Subcutaneous abdominal adipose tissue (tissue), 5 donors: Measurements from ENCODE around the gene BORCS8.
"Not testable (repeated sequence)": the region's sequence is repeated elsewhere in the genome, so short reads cannot be mapped to it uniquely, and the experiment has no call there.

Experiments used
- H3K27ac ChIP-seq: one replicate; pipeline ENCODE4 v1.7.0; 2013; ENCODE audit warnings: low read depth, mild to moderate bottlenecking, inconsistent platforms, low read length, moderate library complexity
- H3K27me3 ChIP-seq, 5 donors: one replicate each; pipeline ENCODE4 v1.7.0; 2013; ENCODE audit warnings: low read length in 5 of 5, inconsistent platforms in 1 of 5; ENCODE audit not compliant: control insufficient read depth in 5 of 5, insufficient read depth in 4 of 5
- H3K36me3 ChIP-seq, 5 donors: one replicate each; pipeline ENCODE4 v1.7.0; 2013; ENCODE audit warnings: low read length in 5 of 5; ENCODE audit not compliant: control insufficient read depth in 5 of 5, insufficient read depth in 5 of 5
- H3K4me1 ChIP-seq, 5 donors: one replicate each; pipeline ENCODE4 v1.7.0; 2013; ENCODE audit warnings: low read length in 5 of 5, mild to moderate bottlenecking in 3 of 5, moderate library complexity in 1 of 5; ENCODE audit not compliant: control insufficient read depth in 5 of 5, insufficient read depth in 5 of 5
- H3K4me3 ChIP-seq, 5 donors: one replicate each; pipeline ENCODE4 v1.7.0; 2013; ENCODE audit warnings: low read length in 5 of 5, low read depth in 1 of 5
- H3K9ac ChIP-seq, 5 donors: one replicate each; pipeline ENCODE4 v1.7.0; 2013; ENCODE audit warnings: low read length in 5 of 5, mild to moderate bottlenecking in 4 of 5, moderate library complexity in 3 of 5
- H3K9me3 ChIP-seq, 5 donors: one replicate each; pipeline ENCODE4 v1.7.0; 2013; ENCODE audit warnings: low read length in 5 of 5; ENCODE audit not compliant: control insufficient read depth in 5 of 5
- donor health status: healthy.
- donor health status: healthy.
- donor health status: healthy.
- donor health status: healthy.
- donor health status: healthy.

The BORCS8 gene

DNA sequence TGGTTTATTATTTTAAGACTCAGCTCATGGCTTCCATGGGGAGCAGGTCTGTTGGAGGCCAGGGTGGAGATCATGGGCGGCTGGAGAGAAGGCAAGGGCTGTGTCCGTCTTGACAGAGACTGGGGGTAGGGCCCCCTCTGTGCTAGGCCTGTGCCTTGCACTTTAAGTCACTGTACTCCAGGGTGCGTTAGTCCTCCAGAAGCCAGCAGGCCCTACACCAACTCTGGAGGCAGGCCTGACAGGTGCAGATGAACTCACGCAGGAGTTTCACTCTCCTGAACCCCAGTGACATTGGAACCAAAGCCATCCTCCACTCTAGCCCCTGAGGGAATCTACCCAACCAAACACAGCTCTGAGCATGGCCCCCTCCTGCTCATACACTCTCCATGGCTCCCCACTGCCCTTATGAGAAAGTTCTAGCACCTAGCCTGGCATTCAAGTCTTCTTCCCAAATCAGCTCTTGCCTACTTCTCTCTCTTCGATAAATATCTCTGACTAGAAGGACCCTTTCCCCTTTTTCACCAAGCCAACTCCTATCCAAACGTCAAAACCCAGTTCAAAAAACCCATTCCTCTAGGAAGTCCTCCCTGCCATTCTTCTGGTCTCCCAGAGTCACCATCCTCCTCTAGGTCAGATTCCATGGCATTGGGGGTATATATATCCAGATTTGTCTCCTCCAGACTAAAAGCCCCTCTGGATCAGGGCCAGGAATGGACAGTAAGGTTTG is 37.0 kb downstream of the BORCS8 start:
- Histone ChIP-seq H3K9me3 (peaks cover 0 to 4% (median 3%) of the 10 kb centered on the region in 5 donors), H3K4me3 (no peak overlapping the region), H3K27me3 (no peaks in the 10 kb centered on the region), H3K9ac (no peak overlapping the region), H3K36me3 (peaks cover 0 to 7% (median 2%) of the 10 kb centered on the region in 5 donors), H3K27ac (no peak overlapping the region), H3K4me1 (no peaks in the 10 kb centered on the region)

DNA sequence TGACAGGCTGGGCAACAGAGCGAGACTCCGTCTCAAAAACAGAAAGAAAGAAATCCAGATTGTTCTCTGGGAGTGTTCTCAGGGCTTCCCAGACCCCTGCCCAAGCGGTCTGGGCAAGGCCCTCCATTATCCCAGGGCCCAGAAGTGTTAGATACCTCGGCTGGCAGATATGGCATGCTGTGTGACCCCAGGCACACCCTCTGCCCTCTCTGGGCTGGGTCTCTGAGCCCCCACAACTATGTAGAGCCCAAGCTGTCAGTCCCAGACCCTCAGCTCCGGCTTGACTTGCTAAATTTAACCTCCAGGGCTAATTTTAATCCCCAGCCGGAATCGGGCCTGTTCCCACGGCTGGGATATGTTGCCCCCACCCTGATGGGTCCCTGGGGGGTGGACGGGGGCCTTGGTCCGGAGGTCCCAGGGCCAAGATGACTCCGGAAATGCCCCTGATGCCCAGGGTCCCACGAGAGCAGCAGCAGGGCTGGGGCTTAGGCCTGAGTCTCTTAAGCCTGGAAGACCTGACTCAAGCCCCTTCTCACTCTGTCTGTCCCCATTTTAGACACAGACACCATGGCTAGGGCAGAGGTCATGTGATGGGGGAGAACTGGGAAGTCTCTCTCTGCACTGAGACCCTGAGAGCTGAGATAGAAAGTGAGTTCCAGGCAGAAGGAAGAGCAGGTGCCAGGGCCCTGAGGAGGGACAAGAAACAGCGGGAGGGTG is 39.1 kb downstream of the BORCS8 start:
- no peaks in the 10 kb centered on the region for H3K27me3 ChIP-seq
- H3K9ac ChIP-seq, result no peak overlapping the region
- H3K9me3 ChIP-seq, result peaks cover 0 to 4% (median 3%) of the 10 kb centered on the region in 5 donors
- H3K4me1 ChIP-seq, result no peaks in the 10 kb centered on the region
- H3K4me3 ChIP-seq, result no peak overlapping the region
- H3K27ac ChIP-seq, result no peak overlapping the region
- H3K36me3 ChIP-seq, result peaks cover 0 to 21% (median 13%) of the 10 kb centered on the region in 5 donors

DNA sequence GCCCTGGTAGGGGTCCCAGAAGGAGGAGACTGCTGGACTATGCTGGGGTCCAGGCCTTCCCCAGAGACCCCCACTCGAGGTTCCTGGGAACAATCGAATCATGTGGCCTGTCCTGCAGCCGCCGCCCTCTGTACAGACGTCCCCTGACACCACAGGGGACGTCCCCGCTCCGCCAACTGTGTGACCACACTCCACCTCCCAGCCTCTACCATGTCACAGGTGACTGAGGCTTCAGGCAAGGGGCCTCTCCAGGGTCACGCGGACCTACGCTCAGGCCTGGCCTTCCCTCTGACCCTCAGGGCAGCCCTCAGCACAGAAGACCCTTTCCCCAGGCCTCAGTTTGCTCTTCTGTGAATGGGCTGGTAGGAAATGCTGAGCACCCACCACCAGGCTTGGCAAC is 40.5 kb downstream of the BORCS8 start:
- H3K36me3 ChIP-seq, result peaks cover 0 to 31% (median 25%) of the 10 kb centered on the region in 5 donors

DNA sequence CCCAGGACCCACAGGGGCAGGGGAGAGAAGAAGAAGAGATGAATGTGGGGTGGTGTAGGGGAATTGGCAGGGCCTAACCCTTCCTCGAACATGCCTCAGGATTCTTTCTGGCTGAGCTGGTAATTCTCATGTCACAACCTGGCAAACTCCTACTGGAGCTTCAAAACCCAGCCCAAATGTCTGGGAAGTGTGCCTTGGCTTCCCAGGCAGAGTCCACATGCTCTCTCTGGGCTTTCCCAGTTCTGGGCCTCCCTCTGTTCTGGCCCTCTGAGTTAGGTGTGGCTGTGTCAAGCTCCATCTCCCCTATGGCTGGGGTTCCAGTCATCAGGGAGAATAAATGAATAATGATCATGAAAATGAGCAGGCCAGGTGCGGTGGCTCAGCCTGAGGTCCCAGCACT is 42.5 kb downstream of the BORCS8 start:
- Histone ChIP-seq H3K9me3 (no peaks in the 10 kb centered on the region), H3K4me1 (peaks cover 0 to 4% (median 2%) of the 10 kb centered on the region in 5 donors), H3K27me3 (no peaks in the 10 kb centered on the region), H3K4me3 (no peak overlapping the region), H3K27ac (no peak overlapping the region), H3K36me3 (peaks cover 0 to 28% (median 25%) of the 10 kb centered on the region in 5 donors), H3K9ac (no peak overlapping the region)

More for the DNA sequence above, 40.5 kb downstream of the BORCS8 start:
- peaks cover 0 to 4% (median 3%) of the 10 kb centered on the region in 5 donors for H3K9me3 ChIP-seq
- H3K9ac ChIP-seq, result no peak overlapping the region
- no peaks in the 10 kb centered on the region for H3K27me3 ChIP-seq
- H3K4me3 ChIP-seq, result no peak overlapping the region
- H3K27ac ChIP-seq, result no peak overlapping the region
- H3K4me1 ChIP-seq, result no peaks in the 10 kb centered on the region

DNA sequence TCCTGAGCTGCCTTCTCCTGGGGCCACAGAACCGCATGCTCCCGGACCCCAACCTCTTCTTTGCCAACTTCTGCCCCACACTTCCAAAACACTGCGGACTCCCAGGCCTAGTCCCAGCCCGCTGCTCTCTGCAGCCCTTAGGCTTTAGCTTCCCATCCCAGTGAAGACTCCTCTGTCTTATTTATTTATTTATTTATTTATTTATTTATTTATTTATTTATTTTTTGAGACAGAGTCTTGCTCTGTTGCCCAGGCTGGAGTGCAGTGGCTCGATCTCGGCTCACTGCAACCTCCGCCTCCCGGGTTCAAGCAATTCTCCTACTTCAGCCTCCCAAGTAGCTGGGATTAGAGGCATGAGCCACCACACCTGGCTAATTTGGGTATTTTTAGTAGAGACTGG is 43.4 kb downstream of the BORCS8 start:
- peaks cover 0 to 28% (median 25%) of the 10 kb centered on the region in 5 donors for H3K36me3 ChIP-seq
- not testable (repeated sequence) for H3K9ac ChIP-seq, H3K27ac ChIP-seq, H3K4me1 ChIP-seq, H3K4me3 ChIP-seq, H3K27me3 ChIP-seq, H3K9me3 ChIP-seq

DNA sequence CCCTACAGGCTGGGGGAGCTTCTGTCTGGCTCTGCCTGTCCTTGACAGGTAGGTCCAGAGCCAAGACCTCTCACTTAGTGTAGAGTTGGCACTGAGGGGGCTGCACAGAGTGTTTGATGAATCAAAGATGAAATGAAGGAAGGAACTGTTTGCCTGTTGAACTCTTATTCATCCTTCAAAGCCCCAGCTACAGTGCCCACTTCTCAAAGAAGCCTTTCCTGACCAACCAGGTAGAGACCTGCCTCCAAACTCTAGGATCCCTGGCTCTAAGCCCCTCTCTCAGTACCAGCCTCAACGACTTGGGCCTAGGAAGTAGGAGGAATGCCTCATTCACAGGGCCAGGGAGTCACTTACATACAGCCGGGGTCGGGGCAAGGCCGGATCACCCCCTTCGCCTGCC is 44.6 kb downstream of the BORCS8 start:
- H3K27me3 ChIP-seq, result no peaks in the 10 kb centered on the region

DNA sequence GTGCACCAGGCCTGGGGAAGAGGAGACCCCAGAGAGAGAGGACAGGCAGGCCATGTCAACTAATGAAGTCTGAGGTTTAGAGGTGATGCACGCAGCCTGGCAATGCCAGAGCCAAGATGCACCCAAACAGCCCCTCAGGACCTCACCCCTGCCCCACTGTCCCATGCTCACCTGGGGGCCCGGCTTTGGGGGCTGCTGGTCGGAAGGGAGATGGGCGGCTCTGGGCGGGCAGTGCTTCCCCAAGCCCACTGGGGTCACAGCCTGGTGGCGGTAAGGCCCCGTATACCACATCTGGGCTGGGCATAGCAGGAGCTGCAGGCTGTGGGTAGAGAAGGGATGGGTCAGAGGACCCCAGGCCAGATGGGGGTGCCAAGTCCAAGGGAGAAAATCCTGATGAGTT is 45.1 kb downstream of the BORCS8 start:
- no peak overlapping the region for H3K9ac ChIP-seq
- peaks cover 0 to 4% (median 2%) of the 10 kb centered on the region in 5 donors for H3K4me1 ChIP-seq
- peaks cover 0 to 28% (median 25%) of the 10 kb centered on the region in 5 donors for H3K36me3 ChIP-seq
- H3K27ac ChIP-seq, result no peak overlapping the region
- no peaks in the 10 kb centered on the region for H3K9me3 ChIP-seq
- no peak overlapping the region for H3K4me3 ChIP-seq
- no peaks in the 10 kb centered on the region for H3K27me3 ChIP-seq

More for the DNA sequence above, 44.6 kb downstream of the BORCS8 start:
- H3K9ac ChIP-seq, result no peak overlapping the region
- H3K4me1 ChIP-seq, result peaks cover 0 to 4% (median 2%) of the 10 kb centered on the region in 5 donors
- peaks cover 0 to 28% (median 25%) of the 10 kb centered on the region in 5 donors for H3K36me3 ChIP-seq
- H3K9me3 ChIP-seq, result no peaks in the 10 kb centered on the region
- H3K27ac ChIP-seq, result no peak overlapping the region
- H3K4me3 ChIP-seq, result no peak overlapping the region

DNA sequence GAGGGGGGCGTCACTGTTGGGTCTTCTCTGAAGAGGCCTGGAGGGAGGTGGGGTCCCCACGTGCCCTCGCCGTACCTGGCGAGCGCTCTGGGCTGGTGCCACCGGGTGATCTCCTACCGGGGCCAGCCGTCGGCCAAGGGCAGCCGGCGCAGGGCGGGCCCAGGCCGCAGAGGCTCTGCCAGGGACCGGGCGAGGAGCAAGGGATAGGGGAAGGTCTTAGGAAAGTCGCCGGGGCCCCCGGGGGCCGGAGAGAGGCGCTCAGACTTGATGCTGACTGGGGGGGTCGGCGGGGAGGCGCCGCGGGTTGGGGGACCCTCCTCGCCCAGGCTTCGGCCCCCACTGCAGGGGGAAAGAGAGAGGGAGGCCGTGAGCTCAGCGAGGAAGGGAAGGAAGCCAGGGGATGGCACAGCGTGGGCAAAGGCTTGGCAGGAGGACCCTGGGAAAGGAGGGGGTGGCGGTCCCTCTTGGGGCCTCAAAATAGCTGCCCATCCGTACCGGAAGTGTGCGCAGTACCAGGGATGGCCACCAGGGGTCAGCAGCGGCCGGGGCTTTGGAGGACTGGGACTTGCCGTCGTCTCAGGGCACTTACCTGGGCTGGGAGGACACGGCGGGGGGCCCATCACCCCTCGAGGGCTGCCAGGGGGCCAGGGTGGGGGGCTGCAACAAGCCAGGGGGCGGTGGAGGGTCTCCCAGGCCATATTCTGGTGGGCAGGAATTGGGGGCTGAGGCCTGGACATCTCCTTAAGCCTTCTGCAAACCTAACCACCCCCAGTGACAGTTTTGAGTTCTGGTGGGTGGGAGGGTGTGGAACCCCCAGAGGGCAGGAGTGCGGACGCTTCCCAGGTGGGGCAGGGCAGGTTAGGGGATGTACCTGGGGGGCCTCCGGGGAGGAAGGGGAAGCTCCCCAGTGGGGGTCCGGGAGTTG is 46.0 kb downstream of the BORCS8 start:
- H3K4me3 ChIP-seq, result no peak overlapping the region
- H3K4me1 ChIP-seq, result peaks cover 0 to 4% (median 2%) of the 10 kb centered on the region in 5 donors
- H3K9me3 ChIP-seq, result no peaks in the 10 kb centered on the region
- no peaks in the 10 kb centered on the region for H3K27me3 ChIP-seq
- H3K27ac ChIP-seq, result no peak overlapping the region
- no peak overlapping the region for H3K9ac ChIP-seq
- peaks cover 0 to 28% (median 25%) of the 10 kb centered on the region in 5 donors for H3K36me3 ChIP-seq

DNA sequence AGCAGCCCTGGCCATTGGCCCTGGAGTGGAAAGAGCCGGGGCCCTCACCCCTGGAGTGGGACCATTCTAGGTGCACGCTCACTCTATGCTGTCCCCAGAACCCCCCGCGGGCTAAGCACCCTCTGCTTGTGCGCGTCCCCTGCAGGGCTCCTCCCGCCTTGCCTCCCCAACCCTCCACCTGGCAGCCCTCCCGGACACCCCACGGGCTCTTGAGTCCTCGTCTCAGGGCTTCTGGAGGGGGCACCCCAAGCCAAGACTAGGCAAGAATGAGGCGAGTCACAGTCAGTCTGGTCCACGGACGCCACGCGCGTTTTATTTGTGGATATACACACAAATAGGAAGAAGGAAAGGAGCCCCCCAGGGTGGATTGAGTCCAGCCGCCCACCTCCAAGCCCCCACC is 46.7 kb downstream of the BORCS8 start:
- no peaks in the 10 kb centered on the region for H3K9me3 ChIP-seq
- H3K4me1 ChIP-seq, result peaks cover 0 to 4% (median 2%) of the 10 kb centered on the region in 5 donors
- H3K36me3 ChIP-seq, result peaks cover 0 to 28% (median 25%) of the 10 kb centered on the region in 5 donors
- H3K27ac ChIP-seq, result no peak overlapping the region
- no peak overlapping the region for H3K4me3 ChIP-seq
- no peak overlapping the region for H3K9ac ChIP-seq
- H3K27me3 ChIP-seq, result no peaks in the 10 kb centered on the region
